ENCODE measurements around the gene CBFA2T2.
"Not testable (repeated sequence)": the region's sequence is repeated elsewhere in the genome, so short reads cannot be mapped to it uniquely, and the experiment has no call there.

The CBFA2T2 gene

DNA sequence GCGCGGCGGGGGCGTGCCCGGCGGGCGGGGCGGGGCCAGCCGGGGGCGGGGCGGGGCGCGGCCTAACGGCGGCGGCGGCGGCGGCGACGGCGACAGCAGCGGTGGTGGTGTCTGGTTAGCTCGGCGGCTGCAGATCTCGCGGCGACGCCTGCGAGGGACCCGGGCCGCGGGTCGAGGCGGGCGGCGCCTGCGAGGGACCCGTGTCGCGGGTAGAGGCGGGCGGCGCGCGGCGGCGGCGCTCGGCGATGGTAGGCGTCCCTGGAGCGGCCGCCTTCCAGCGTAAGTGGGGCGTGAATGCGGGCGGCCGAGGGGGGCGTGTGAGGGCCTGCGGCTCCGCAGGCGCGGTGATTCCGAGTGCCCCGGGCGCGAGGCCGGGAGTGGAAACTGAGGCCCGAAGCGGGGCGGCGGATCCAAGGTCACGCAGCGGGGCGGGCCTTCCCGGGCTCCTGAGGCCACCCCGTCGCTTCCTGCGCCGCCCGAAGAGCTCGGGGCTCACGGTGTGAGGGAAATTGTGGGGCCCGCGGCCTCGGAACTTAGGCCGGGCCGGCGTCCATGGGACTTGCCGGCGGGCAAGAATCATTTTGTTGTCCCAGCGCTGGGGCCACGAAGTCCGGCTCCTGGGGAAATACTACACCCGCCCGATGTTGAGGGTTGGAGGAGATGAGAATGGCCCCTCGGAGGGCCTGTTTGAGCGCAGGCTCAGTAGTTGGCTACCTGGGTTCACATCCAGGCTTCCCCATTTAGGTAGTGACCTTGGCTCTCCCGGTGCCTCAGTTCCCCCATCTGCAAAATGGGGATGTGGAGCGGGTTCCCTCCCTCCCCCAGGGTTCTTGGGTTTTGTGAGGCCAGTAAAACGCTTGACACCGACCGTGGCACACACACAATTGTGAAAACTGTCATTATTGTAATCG lies at the start of gene CBFA2T2:
Gene CBFA2T2 (plus strand): TSS at position 74 of the 911 bp plus-strand sequence. CDS start 172 bp downstream, at position 246.
- DNase-seq (ENCODE audit: low read depth in 2 of 2): no peak

DNA sequence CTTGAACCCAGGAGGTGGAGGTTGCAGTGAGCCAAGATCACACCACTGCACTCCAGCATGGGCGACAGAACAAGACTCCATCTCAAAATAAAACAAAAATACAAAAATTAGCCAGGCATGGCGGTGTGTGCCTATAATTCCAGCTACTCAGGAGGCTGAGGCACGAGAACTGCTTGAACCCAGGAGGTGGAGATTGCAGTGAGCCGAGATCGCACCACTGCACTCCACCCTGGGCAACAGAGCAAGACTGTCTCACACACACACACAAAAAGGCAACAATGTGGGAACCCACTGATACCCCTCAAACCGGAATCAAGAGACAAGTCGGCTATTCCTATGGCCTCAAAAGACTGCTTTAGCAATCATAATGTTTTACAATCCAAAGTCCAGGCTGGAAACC lies 49.3 kb upstream of the CBFA2T2 start:
- DNase-seq (ENCODE audit: low read depth in 2 of 2): not testable (repeated sequence)

DNA sequence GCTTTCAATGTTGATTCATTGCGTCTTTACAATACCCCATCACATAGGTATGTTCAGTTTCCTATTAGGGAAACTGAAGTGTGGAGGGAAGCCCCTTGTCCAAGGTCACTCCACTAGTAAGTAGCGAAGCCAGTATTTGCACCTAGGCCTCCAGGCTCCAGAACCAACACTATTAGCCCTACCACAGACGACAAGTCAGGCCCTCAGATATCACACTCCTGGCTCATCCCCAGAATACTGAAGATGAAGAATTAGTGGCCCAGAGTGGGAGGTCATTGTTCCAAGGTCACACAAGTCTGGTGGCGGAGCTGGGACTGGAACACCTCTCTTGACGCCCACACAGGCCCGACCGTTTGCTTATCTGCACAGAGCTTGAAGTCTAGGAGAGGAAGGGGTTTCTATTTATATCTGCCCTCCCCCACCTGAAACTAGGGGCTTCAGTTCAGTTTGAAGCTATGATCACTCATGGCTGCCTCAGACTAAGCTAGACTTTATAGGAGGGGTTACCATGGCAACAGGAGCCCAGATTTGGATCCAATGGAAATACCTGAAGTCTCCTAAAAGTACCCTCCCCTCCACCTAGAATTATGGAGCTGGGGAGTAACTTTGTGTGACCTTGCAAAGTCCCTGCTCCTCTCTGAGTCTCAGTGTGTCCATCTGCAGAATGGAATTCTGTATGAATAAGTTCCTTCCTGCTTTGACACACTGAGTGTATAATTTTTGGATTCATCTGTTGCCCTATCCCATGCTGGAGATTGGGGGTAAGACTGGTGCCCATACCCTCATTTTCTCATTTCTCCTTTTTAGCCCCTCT lies 48.5 kb upstream of the CBFA2T2 start:
- DNase-seq (ENCODE audit: low read depth in 2 of 2): no peak

DNA sequence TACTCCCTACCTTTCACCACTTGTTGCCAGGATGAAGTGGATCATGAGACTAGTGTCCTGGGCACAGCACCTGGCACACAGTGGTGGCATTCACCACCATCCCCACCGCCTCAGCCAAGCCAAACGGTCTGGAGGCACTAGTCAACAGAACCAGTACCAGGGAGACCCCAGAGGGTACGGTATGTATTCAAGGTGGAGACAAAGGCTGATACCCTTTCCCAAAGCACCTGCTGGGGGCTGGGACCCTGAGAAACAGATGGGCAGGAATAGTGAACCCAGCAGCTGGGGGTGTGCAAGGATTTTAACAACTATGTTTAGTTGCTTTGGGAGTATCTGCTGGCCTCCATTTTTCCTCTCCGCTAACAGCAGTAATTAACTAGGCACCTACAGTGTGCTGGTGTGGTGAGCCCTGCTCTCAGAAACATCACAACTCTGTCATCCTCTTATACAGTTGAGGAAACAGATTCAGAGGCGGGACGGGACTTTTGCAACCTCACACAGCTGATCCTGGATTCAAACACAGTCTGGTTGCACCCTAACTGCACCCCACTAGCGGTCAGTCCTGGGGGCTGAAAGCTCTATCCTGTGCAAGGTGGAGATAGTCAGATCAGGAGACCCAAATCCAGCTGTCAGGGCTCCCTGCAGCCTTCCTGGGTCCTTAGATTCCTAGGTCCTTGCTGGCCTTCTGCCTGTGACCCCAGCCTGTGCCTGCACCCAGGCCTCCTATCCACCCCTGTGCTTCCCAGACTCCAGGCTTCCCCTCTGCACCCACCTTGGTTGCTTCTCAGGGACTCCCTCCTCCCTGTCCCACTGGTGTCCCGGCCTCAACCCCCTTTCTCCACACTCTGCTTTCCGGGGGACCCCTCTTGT lies 47.5 kb upstream of the CBFA2T2 start:
- DNase-seq (ENCODE audit: low read depth in 2 of 2): no peak

DNA sequence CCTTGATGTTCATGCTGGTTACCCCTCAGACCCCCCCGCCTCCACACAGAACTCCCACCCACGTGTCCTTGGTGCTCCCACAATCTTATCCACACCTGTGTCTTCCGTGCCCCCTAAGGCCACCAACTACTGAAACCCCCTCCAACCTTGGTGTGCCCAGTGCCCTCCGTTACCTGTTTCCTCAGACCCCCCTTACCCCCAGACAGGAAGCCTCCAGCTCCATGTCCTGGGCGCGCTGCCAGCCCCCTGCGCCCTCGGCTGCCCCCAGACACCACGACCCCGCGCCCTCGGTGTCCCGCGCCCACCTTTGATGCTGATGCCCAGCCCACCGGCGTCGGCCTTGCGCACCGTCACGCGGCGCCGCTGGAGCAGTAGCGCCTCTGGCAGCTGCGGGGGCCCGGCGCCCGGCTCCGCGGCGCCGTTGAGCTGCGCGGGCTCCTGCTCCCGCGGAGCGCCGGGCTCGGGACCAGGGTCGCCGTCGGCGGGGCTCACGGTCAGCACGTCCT lies 46.8 kb upstream of the CBFA2T2 start:
- DNase-seq (ENCODE audit: low read depth in 2 of 2): no peak

DNA sequence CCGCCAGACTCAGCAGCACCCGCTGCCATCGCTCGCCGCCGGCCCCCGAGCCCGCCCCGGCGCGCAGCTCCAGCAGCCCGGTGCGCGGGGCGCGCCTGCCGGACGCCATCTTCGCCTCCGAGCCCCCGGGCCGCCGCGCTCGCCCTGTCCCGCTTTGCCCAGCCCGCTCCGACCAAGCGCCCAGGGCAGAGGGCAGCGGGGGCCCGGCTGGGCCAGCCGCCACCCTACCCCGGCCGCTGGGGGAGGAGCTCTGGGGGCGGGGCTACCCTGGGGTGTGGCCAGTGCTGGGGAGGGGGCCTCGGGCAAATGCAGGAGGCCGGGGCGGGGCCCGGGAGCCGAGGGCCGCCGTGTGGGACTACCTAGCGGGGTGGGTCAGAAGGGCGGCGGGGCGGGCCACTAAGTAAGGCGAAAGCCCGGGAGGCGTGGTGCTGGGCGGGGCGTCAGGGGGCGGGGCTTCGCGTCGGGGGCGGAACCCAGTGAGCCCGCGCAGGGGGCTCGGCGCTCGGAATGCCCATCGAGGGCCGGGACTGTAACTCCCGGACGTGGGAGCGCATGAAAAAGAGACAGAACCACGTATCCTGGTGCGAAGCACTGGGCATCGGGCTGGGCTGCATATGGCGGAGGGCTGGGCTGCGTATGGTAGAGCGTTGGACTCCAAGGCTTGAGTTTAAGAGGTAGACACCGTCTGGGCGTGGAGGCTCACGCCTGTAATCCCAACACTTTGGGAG lies 46.2 kb upstream of the CBFA2T2 start, which contains the start of gene SNTA1:
Gene SNTA1 (minus strand): TSS at position 252 of the 728 bp plus-strand sequence. CDS start 143 bp downstream, at position 109.
- DNase-seq (ENCODE audit: low read depth in 2 of 2): peak; percentile 76 to 91

DNA sequence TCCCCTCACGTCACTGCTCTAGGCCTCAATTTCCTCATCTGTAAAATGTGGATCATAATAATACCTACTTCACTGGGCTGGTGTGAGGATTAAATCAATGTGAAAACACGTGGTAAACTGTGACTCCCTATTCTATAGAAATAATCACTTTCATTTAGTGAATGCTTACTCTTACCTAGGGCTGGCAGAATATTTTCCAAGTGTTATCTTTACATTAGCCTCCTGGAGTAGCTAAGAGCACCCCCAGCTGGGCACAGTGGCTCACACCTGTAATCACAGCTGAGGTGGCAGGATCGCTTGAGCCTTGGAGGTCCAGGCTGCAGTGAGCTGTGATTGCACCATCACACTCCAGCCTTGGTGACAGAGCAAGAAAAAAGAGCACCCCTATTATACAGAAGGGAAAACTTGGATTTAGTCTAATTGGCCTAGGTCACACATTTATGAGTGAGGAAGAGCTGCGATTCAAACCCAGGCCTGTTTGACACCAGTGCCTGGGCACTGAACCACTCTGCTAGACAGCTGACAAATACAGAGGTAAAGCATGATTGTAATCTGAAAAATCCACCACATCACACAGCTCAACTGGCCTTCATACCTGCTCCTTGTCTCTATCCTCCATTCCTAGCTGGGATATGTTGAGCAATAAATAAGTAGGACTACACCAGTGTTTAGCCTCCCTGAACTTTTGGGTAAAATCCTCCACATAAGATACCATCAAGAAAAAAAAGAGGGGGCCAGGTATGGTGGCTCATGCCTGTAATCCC lies 44.9 kb upstream of the CBFA2T2 start:
- DNase-seq (ENCODE audit: low read depth in 2 of 2): no peak

DNA sequence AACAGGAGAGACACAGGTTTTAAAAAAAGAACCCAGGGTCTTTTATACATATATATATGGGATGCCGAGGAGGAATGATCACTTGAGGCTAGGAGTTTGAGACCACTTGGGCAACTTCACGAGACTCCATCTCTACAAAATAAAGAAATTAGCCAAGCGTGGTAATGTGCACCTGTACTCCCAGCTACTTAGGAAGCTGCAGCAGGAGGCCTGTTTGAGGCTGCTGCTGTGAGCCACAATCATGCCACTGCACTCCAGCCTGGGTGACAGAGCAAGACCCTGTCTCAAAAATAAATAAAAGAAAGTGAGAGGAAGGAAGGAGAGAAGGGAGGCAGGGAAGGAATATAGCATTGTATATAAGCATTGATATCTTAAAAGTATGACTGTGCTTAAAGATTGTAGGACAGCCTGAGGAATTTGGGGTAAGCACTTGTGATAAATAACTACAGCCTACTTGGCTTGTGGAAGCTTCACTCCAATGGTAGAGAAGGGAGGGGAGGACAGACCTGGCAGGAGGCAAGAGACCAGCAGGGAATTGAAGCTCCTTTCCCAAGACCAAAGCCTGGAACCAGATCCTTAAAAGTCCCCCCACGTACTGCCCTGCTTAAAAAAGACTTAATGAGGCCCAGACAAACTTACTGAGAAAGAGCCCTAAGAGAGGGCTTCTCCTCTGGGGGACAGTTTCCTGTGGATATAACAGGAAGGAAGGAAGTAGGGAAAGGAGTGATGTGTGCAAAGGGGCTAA lies 43.8 kb upstream of the CBFA2T2 start:
- DNase-seq (ENCODE audit: low read depth in 2 of 2): no peak

DNA sequence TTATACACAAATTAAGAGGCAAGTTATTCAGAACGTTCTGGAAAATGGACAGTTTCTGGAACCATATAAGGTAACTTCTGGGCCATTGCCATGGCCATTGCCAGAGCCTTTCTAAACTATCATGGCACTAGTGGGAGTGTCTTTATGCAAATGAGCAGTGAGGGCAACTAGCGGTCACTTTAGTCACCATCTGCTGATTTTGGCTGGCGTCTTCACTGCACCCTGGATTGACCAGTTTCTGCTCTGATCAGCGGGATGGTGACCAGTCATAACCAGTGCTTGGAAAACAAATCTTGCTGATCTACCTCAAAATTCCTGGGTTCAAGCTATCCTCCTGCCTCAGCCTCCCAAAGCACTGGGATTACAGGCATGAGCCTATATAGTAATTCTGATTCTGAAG lies 39.0 kb upstream of the CBFA2T2 start:
- DNase-seq (ENCODE audit: low read depth in 2 of 2): no peak

DNA sequence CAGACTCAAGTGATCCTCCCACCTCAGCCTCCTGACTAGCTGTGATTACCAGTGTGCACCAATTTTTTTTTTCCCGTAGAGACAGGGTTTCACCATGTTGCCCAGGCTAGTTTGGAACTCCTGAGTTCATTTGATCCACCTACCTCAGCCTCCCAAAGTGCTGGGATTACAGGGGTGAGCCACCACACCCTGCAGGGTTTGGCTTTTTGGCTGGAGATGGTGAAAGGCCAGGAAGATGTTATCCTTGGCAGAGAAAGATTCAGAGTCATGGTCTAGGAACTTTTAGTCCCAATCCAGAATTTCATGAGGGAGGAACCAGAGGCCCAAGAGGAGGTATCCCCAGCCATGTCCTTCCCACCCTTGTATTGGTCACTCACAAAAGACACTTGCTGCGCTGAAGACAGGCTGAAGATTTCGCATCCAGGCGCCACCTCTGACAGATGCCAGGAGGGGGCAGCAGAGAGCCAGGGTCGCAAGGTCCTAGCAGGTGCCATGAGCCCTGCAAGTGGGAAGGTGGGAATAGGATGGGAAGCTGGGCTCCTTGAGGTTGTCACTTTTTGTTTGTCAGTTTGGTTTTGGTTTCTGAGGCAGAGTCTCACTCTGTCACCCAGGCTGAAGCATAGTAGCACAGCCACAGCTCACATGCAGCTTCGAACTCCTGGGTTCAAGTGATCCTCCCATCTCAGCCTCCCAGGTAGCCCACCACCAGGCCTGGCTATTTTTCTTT lies 32.8 kb upstream of the CBFA2T2 start:
- DNase-seq (ENCODE audit: low read depth in 2 of 2): peak; percentile 68 to 75

DNA sequence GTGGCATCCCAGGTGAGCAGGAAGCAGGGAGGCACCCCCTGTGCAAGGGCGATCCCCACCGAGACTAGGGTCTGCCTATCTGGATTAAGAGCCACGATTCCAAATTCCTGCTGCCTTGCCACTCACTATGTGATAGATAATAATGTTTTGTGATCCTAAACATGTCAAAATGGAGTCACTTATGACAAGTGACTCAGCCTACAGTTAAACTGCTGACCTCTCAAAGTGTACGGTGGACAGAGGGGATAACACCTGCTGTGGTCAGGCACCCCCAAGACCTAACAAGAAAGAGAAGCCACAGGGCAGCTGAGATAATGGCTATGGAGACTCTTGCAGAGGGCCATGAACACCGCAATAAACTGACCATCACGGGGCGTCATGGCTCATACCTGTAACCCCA lies 30.3 kb upstream of the CBFA2T2 start:
- no peak for DNase-seq (ENCODE audit: low read depth in 2 of 2)

DNA sequence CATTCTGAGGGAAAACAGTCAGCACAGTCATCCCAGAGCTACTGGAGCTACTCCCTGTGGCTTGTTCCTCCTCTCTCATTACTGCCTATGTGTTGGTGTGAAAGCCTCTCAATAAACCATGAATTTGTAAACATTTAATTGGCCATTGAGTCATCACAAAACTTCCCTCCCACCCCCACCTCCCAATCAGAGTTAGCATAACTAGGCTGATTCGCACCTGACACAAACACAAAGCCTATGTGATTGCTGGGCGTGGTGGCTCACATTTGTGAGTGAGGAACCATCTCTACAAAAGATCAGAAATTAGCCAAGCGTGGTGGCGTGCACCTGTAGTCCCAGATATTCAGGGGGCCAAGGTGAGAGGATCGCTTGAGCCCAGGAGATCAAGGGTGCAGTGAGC lies 29.2 kb upstream of the CBFA2T2 start:
- DNase-seq (ENCODE audit: low read depth in 2 of 2): no peak

DNA sequence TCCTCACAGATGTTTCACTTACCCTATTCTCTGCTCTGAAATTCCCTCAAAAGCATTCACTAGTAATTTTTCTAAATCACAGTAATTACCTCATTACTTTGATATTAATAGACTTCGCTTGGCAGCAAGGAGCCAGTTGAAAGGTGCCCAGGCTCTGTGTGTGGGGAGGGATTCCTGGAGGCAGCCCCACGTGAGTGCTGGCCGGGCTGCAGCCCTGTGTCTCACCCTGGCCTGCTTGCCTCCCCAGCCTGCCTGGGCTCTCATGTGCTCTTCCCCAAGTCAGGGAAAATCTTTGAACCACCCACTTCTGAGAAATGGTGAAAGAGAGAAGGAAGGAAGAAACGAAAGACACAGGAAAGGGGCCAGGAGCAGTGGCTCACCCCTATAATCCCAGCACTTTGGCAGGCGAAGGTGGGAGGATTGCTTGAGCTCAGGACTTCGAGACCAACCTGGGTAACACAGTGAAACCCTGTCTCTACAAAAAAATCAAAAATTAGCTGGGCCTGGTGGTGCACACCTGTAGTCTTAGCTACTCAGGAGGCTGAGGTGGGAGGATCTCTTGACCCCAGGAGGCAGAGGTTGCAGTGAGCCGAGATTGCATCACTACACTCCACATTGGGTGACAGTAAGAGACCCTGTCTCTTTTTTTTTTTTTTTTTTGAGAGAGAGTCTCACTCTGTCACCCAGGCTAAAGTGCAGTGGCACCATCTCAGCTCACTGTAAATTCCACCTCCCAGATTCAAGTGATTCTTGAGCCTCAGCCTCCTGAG lies 26.4 kb upstream of the CBFA2T2 start:
- DNase-seq (ENCODE audit: low read depth in 2 of 2): no peak

DNA sequence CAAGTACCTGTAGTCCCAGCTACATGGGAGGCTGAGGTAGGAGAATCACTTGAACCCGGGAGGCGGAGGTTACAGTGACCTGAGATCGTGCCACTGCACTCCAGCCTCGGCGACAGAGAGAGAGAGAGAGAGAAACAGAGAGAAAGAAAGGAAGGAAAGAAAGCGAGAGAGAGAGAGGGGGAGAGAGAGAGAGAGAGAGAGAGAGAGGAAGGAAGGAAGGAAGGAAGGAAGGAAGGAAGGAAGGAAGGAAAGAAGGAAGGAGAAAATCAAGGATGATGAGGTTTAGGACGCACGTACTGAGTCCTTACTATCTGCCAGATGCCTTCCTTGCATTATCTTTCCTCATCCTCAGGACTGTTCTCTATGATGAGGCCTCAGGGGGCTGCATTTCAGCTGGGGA lies 25.1 kb upstream of the CBFA2T2 start:
- DNase-seq (ENCODE audit: low read depth in 2 of 2): not testable (repeated sequence)

DNA sequence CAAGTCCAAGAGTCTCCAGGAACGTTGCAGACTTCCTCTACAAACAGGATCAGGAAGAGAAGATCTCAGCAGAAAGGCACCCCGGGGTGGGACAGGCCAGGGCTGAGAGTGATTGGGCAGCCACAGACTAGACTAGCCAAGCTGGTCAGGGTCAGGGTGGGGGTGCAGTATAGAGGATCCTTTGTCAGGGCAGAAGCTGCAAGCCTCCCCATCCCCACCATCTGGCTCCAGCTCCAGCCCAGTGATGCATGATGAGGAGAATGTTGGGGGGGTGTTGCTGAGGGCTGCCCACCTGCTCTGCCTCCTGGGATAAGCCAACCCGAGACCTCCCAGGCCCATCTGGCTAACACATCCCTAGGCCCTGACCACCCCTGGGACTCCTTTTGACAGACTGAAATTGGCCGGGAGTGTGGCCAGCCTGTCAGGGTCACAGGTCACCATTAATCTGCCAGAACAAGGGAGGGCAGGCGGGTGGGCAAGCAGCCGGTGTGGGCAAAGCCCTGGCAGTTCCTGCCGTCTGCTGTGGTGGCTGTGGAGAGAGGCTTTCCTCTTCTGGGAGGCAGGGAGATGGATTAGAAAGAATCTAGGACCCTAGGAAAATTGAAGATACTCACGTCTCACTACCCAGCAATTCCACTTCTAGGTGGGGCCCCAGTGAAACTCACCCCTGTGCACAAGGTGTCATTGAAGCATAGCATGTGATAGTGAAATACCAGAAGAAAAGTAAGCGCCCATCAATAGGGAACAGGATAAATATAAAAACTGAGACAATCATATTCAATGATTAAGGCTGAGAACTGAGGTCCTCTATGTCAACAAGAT lies 24.2 kb upstream of the CBFA2T2 start:
- DNase-seq (ENCODE audit: low read depth in 2 of 2): no peak

DNA sequence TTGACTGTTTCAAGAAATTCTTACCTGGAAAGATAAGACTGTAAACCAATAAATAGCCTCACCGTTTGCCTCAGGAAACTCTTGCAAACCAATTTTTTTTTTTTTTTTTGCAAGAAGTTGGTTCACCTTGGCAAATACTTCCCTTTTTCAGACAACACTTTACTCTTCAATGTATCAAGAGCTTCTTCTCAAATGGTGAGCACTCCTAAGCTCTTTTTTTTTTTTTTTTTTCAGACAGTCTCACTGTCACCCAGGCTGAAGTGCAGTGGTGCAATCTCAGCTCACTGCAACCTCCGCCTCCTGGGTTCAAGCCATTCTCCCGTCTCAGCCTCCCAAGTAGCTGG lies 23.6 kb upstream of the CBFA2T2 start:
- no peak for DNase-seq (ENCODE audit: low read depth in 2 of 2)

DNA sequence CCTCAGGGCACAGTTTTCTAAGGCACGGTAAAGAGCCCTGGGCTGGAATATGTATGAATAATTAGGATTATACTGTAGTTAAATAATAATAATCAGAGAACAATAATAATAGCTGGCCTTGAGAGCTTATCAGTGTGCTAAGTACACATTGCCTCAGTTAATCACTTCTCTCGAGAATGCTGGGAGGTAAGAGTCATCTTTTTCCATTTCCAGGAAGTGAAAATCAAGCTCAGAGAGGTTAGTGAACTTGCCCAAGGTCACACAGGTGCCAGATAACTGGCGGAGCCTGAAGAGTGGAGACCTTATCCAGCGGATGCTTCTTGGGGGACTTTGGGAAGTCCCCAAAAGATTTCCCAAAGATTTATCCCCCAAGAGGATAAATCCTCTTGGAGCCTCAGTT lies 19.4 kb upstream of the CBFA2T2 start:
- DNase-seq (ENCODE audit: low read depth in 2 of 2): no peak
